ENCODE data around the gene SYT9.

GRCh38 chr11:7268758-7269157 lies 17.1 kb downstream of the SYT9 start:
- TF ChIP-seq CTCF (conservative IDR thresholded peaks at IDR 0.05) (no peak), EZH2 (IDR thresholded peaks at IDR 0.05; ENCODE audit: low read depth) (no peak)
